Thyroid gland (tissue), 4 donors: ENCODE measurements around the gene POTEB3. TPM values are rescaled to one million over a fixed set of nuclear protein-coding genes. Genes with fewer than 3 reads are reported as not detected.
"Not testable (repeated sequence)": the region's sequence is repeated elsewhere in the genome, so short reads cannot be mapped to it uniquely, and the experiment has no call there.

Source experiments
- DNase-seq, 2 donors: peaks; one replicate each; pipeline ENCODE4 v3.0.0-alpha.2; 2019
- H3K27ac ChIP-seq, 3 donors: fragments of 200-600 bp; sonication (generic); 1 replicate in 2 of 3; 2 replicates in 1 of 3; pipeline ENCODE4 v1.5.1; 2016 to 2019; ENCODE audit warnings: mild to moderate bottlenecking in 1 of 3, moderate library complexity in 1 of 3
- H3K27me3 ChIP-seq: fragments of 200-600 bp; sonication (generic); one replicate; pipeline ENCODE4 v1.5.1; 2019
- H3K36me3 ChIP-seq, 2 donors: fragments of 200-600 bp; sonication (generic); one replicate each; pipeline ENCODE4 v1.5.1; 2016 to 2019
- H3K4me1 ChIP-seq, 2 donors: fragments of 200-600 bp; sonication (generic); one replicate each; pipeline ENCODE4 v1.5.1; 2017 to 2019
- H3K4me3 ChIP-seq, 3 donors: fragments of 200-600 bp; sonication (generic); replicated peaks in 1 of 3; 1 replicate in 2 of 3; 2 replicates in 1 of 3; pipeline ENCODE4 v1.5.1; 2016; ENCODE audit warnings: mild to moderate bottlenecking in 1 of 3
- H3K9me3 ChIP-seq: fragments of 200-600 bp; sonication (generic); one replicate; pipeline ENCODE4 v1.5.1; 2017
- WGBS, 2 donors: methylation state at CpG; one replicate each; pipeline ENCODE4 v1.1.5; 2017; 5-methylcytosine and 5-hydroxymethylcytosine counted together
- intact Hi-C: fragments of 100-400 bp; cut with DNase I; formaldehyde crosslinking; loops from one replicate; pipeline ENCODE4 v1.15.1; 2023
- microRNA-seq: library from miRNA; unstranded; fragments of <30 nt; microRNA quantifications from one replicate; pipeline ENCODE4, GENCODE V29; 2016
- small RNA-seq: library from RNA; depleted of rRNA; stranded (forward); fragments of <200 nt; gene quantifications from one replicate; pipeline ENCODE3, GENCODE V24; 2016
- total RNA-seq, 4 donors: library from RNA; depleted of rRNA; stranded (reverse); fragments of >200 nt; gene quantifications; one replicate each; pipeline ENCODE4 v1.2.3, GENCODE V29; 2016

The POTEB3 gene
- total RNA-seq, 4 donors from 2014 or later, result 0.13 TPM; not detected in 3

DNA sequence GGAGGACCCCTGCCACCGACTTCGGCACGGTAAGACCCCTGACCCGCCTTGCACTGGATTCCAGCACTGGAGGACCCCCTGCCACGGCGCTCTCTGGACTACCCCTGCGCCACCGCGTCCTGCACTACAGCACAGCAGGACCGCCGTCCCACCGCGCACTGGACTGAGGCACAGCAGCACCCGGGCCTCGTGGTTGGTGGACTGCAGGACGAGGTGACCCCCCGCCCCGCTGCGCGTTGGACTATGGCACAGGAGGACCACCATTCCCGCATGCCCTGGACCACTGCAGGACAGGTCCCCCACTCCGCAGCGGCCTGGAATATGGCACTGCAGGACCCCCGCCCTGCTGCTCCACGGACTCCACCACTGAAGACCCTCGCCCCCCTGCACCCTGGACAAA, 71.1 kb downstream of the POTEB3 start:
- H3K27me3 ChIP-seq, DNase-seq, H3K4me1 ChIP-seq, H3K36me3 ChIP-seq, H3K4me3 ChIP-seq, H3K9me3 ChIP-seq, H3K27ac ChIP-seq, intact Hi-C loops: not testable (repeated sequence)
- no CpG with 5 or more reads among the region's 26 CpGs for WGBS, 2 donors

DNA sequence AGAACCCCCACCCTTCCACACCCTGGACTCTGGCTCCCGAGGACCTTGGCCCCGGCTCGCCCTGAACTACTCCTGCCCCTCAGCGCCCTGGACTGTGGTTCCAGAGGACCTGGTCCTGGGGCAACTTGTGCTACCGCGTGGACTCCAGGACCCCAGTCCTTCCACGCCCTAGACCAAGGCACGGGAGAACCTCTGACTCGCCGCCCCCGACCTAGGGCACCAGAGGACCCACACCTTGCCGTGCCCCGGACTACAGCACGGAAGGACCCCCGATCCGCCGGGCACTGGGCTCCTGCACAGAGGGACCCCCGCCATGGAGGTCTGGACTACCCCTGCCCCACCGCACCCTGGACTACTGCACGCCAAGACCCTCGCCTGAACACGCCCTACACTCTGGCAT, 71.7 kb downstream of the POTEB3 start:
- H3K36me3 ChIP-seq, H3K4me3 ChIP-seq, intact Hi-C loops, H3K9me3 ChIP-seq, H3K27ac ChIP-seq, H3K27me3 ChIP-seq, H3K4me1 ChIP-seq, DNase-seq: not testable (repeated sequence)
- WGBS, 2 donors, result no CpG with 5 or more reads among the region's 22 CpGs

Small RNA genes within 50 kb of the gene (microRNA-seq; reads per million reads assigned to microRNA genes)
- not detected for gene MIR3118-3

Small RNA genes within 50 kb of the gene (small RNA-seq; reads per million reads assigned to genes)
- gene GRAMD4P6 (not detected), gene MIR3118-3 (not detected), gene RF00026 (not detected)
